ENCODE data around the gene TXNIP.

Gene TXNIP

GRCh38 chr1:146010126-146010738 is 13.9 kb upstream of the TXNIP start:
- DNase-seq: no peak

- DNase-seq: no peak
Observed at GRCh38 chr1:146007489-146008133, 11.2 kb upstream of the TXNIP start.

- no peak for DNase-seq
Observed at GRCh38 chr1:146001709-146002108, 5.3 kb upstream of the TXNIP start.

GRCh38 chr1:145999321-146000024 is 3.1 kb upstream of the TXNIP start:
- DNase-seq: no peak

GRCh38 chr1:145997718-145998023 is 1.3 kb upstream of the TXNIP start:
- DNase-seq: no peak

- DNase-seq: no peak
Observed at GRCh38 chr1:145997016-145997717, 788 bp upstream of the TXNIP start.

- DNase-seq: no peak
Observed at GRCh38 chr1:145995964-145996432, 381 bp downstream of the TXNIP start.

GRCh38 chr1:145995148-145995881 is 1.1 kb downstream of the TXNIP start:
- DNase-seq: peak; percentile 19 to 25

GRCh38 chr1:145994391-145995120 is 1.8 kb downstream of the TXNIP start:
- DNase-seq: peak; percentile 17 to 22

- no peak for DNase-seq
Observed at GRCh38 chr1:145993618-145994390, 2.6 kb downstream of the TXNIP start.

- no peak for DNase-seq
Observed at GRCh38 chr1:145992958-145993617, 3.3 kb downstream of the TXNIP start.

- DNase-seq: no peak
Observed at GRCh38 chr1:145992502-145992936, 3.9 kb downstream of the TXNIP start.

GRCh38 chr1:145991735-145992412 is 4.5 kb downstream of the TXNIP start:
- DNase-seq: no peak

- DNase-seq: no peak
Observed at GRCh38 chr1:145990249-145990855, 6.0 kb downstream of the TXNIP start.

GRCh38 chr1:145988773-145989172 is 7.6 kb downstream of the TXNIP start:
- DNase-seq: no peak

GRCh38 chr1:145987926-145988325 is 8.5 kb downstream of the TXNIP start:
- no peak for DNase-seq

- DNase-seq: no peak
Observed at GRCh38 chr1:145986551-145986950, 9.8 kb downstream of the TXNIP start.

GRCh38 chr1:145985502-145986439 is 10.6 kb downstream of the TXNIP start:
- DNase-seq: peak; percentile 79 to 80

GRCh38 chr1:145985129-145985501 is 11.3 kb downstream of the TXNIP start:
- no peak for DNase-seq
